ENCODE measurements around the gene CD2AP. TPM values are rescaled to one million over a fixed set of nuclear protein-coding genes. Genes with fewer than 3 reads are reported as not detected.

CD2AP gene
- total and polyA plus RNA-seq, 2 of the 8 experiments (the other 6 are each of a cell fraction or from before 2014, with no cell fraction given) = 8.6 to 75.6 TPM

GRCh38 chr6:47454713-47455396, 22.7 kb upstream of the CD2AP start:
- H4K8ac ChIP-seq (ENCODE audit: extremely low read depth, insufficient read depth, low read length) = no peak overlapping the region
- no peak overlapping the region for H2AFZ ChIP-seq (ENCODE audit: low read length)
- no peak overlapping the region for H3K23ac ChIP-seq (ENCODE audit: insufficient read length)
- H3K56ac ChIP-seq (replicated peaks; ENCODE audit: insufficient read length, low read depth, low read length) = no peak overlapping the region
- H4K91ac ChIP-seq (replicated peaks; ENCODE audit: insufficient read length, low read length) = no peak overlapping the region
- no peaks in the 10 kb centered on the region for H3K9me3 ChIP-seq (ENCODE audit: insufficient read depth in 2 of 2, low read depth in 1 of 2, low read length in 1 of 2)
- no peaks in the 10 kb centered on the region for H3K79me1 ChIP-seq (ENCODE audit: low read depth, low read length)
- no peak overlapping the region for H2BK20ac ChIP-seq (ENCODE audit: low read length)
- no peaks in the 10 kb centered on the region; the same call in 1 of the 2 replicates for H3K23me2 ChIP-seq (ENCODE audit: low read depth, low read length)
- POLR2A ChIA-PET (ENCODE audit: partially characterized antibody) = interaction anchor here (1.2 to 3.3 kb wide), 2 partner anchors 23 to 27 kb away, joined by 3 to 9 read pairs; partner anchors contain the start of gene CD2AP
- no peak overlapping the region for H3K14ac ChIP-seq (ENCODE audit: insufficient read length)
- H3K18ac ChIP-seq (ENCODE audit: extremely low read depth, low read length) = no peak overlapping the region
- 0 out of 7 replicates have a peak, but pooled peaks cover 0 to 2% (median 0%) of the 10 kb centered on the region in 4 experiments for H3K4me1 ChIP-seq (replicated peaks in 1 of 4; ENCODE audit: control insufficient read depth in 3 of 4, insufficient read depth in 4 of 4, low read length in 3 of 4)
- no peak overlapping the region for H3K4me3 ChIP-seq (ENCODE audit: extremely low read depth in 1 of 4, insufficient read depth in 2 of 4, low read depth in 3 of 4, low read length in 4 of 4)
- no peak overlapping the region for H2BK12ac ChIP-seq (ENCODE audit: low read depth, low read length)
- H3K4ac ChIP-seq (replicated peaks; ENCODE audit: insufficient read length, low read depth, low read length) = no peak overlapping the region
- H3K4me2 ChIP-seq (ENCODE audit: insufficient read depth in 1 of 2, low read depth in 2 of 2, low read length in 2 of 2) = no peak overlapping the region
- DNase-seq (ENCODE audit: low read depth in 1 of 2, low spot score in 2 of 2) (no peak), FAIRE-seq (no peak)
- no peak overlapping the region for H2BK5ac ChIP-seq (ENCODE audit: low read depth, low read length)
- H3K9ac ChIP-seq (replicated peaks in 1 of 4; ENCODE audit: extremely low read depth in 1 of 4, low read depth in 3 of 4, low read length in 3 of 4) = no peak overlapping the region
- no peak overlapping the region for H3K27ac ChIP-seq (ENCODE audit: low read depth, low read length)
- H4K5ac ChIP-seq (ENCODE audit: insufficient read length, low read depth, low read length) = no peak overlapping the region
- H3K79me2 ChIP-seq (ENCODE audit: control insufficient read depth in 1 of 2, insufficient read depth in 2 of 2, low read length in 2 of 2) = no peaks in the 10 kb centered on the region
- TF ChIP-seq MAFK (IDR thresholded peaks at IDR 0.05; ENCODE audit: low read depth, low read length) (no peak), HDAC2 (IDR thresholded peaks at IDR 0.05; ENCODE audit: borderline replicate concordance in 1 of 2, low read depth in 2 of 2, low read length in 2 of 2) (no peak), EP300 (IDR thresholded peaks at IDR 0.05; ENCODE audit: borderline replicate concordance in 1 of 2, low read depth in 2 of 2, low read length in 2 of 2) (no peak), CTCF (IDR thresholded peaks at IDR 0.05; ENCODE audit: control extremely low read depth in 1 of 3, insufficient read depth in 1 of 3, low read depth in 1 of 3, low read length in 3 of 3) (no peak), TCF12 (IDR thresholded peaks at IDR 0.05; ENCODE audit: low read depth, low read length) (no peak), CEBPB (IDR thresholded peaks at IDR 0.05; ENCODE audit: low read depth, low read length) (no peak)
- H2AK5ac ChIP-seq (ENCODE audit: low read depth, low read length) = no peak overlapping the region
- no peak overlapping the region for H2BK15ac ChIP-seq (ENCODE audit: low read length)
- no peak overlapping the region for H2BK120ac ChIP-seq (replicated peaks; ENCODE audit: low read depth, low read length)
- WGBS, 2 experiments (ENCODE audit: extremely low coverage in 1 of 2, insufficient coverage in 1 of 2, insufficient read length in 1 of 2, insufficient replicate concordance in 2 of 2, low coverage in 1 of 2, low lambda C conversion rate in 2 of 2, missing lambda C conversion rate in 1 of 2) = 97% methylated on average over 6 of the region's 6 CpGs; no CpG with 5 or more reads in 1 of the 2 experiments
- H3K36me3 ChIP-seq (ENCODE audit: control insufficient read depth in 2 of 4, insufficient read depth in 4 of 4, low read length in 3 of 4) = no peaks in the 10 kb centered on the region
- no peaks in the 10 kb centered on the region for H3K27me3 ChIP-seq (replicated peaks in 1 of 4; ENCODE audit: control insufficient read depth in 3 of 4, extremely low read depth in 1 of 4, insufficient read depth in 3 of 4, low read length in 3 of 4)
- no peaks in the 10 kb centered on the region for H4K20me1 ChIP-seq (replicated peaks in 1 of 2; ENCODE audit: control insufficient read depth in 1 of 2, insufficient read depth in 2 of 2, low read length in 2 of 2)
- CTCF ChIA-PET (ENCODE audit: partially characterized antibody) = no interaction called here
